NCI-H446 (cell line): ENCODE measurements around the gene ABCA2.
A peak's percentile ranks its signal among the peaks of the same experiment; 100 is the strongest.
"Not testable (repeated sequence)": the region's sequence is repeated elsewhere in the genome, so short reads cannot be mapped to it uniquely, and the experiment has no call there.

Experiments used
- DNase-seq, 2 experiments: peaks; one replicate each; lab custom pipeline; 2025; lab: John Stamatoyannopoulos, UW

ABCA2 gene

GRCh38 chr9:137015976-137016375 lies 12.1 kb downstream of the ABCA2 start:
- DNase-seq, result no peak

GRCh38 chr9:137015540-137015930 lies 12.5 kb downstream of the ABCA2 start:
- DNase-seq, result no peak

GRCh38 chr9:137014776-137015539 lies 13.1 kb downstream of the ABCA2 start:
- no peak for DNase-seq

- no peak for DNase-seq
These were observed 13.9 kb downstream of the ABCA2 start for GRCh38 chr9:137014166-137014565.

GRCh38 chr9:137013571-137013940 lies 14.5 kb downstream of the ABCA2 start:
- DNase-seq, result no peak

- no peak for DNase-seq
These were observed 15.1 kb downstream of the ABCA2 start for GRCh38 chr9:137012694-137013570.

- no peak for DNase-seq
These were observed 15.9 kb downstream of the ABCA2 start for GRCh38 chr9:137011907-137012675.

- DNase-seq, result no peak
These were observed 16.9 kb downstream of the ABCA2 start for GRCh38 chr9:137011156-137011555.

- no peak for DNase-seq
These were observed 17.9 kb downstream of the ABCA2 start for GRCh38 chr9:137009938-137010732.

- no peak for DNase-seq
These were observed 18.8 kb downstream of the ABCA2 start for GRCh38 chr9:137009217-137009616.

GRCh38 chr9:137008312-137008711 lies 19.7 kb downstream of the ABCA2 start:
- no peak for DNase-seq

- no peak for DNase-seq
These were observed 20.2 kb downstream of the ABCA2 start for GRCh38 chr9:137007816-137008270.

- DNase-seq, result peak in 1 of 2 experiments; percentile 43
These were observed 20.8 kb downstream of the ABCA2 start for GRCh38 chr9:137007108-137007815.

GRCh38 chr9:137006116-137007003 lies 21.7 kb downstream of the ABCA2 start:
- no peak for DNase-seq

- not testable (repeated sequence) for DNase-seq
These were observed 23.8 kb downstream of the ABCA2 start for GRCh38 chr9:137004285-137004684.

GRCh38 chr9:137002646-137003041 lies 25.4 kb downstream of the ABCA2 start:
- DNase-seq, result no peak

GRCh38 chr9:137001857-137002645 lies 26.0 kb downstream of the ABCA2 start:
- DNase-seq, result no peak

- no peak for DNase-seq
These were observed 27.7 kb downstream of the ABCA2 start for GRCh38 chr9:137000177-137000930.
